Measurements from ENCODE around the gene PILRB. TPM values are rescaled to one million over a fixed set of nuclear protein-coding genes. Genes with fewer than 3 reads are reported as not detected.
"Not testable (repeated sequence)": the region's sequence is repeated elsewhere in the genome, so short reads cannot be mapped to it uniquely, and the experiment has no call there.

Gene PILRB
- total and polyA plus RNA-seq, 12 donors, result 8.7 to 403 (median 31.3) TPM

DNA sequence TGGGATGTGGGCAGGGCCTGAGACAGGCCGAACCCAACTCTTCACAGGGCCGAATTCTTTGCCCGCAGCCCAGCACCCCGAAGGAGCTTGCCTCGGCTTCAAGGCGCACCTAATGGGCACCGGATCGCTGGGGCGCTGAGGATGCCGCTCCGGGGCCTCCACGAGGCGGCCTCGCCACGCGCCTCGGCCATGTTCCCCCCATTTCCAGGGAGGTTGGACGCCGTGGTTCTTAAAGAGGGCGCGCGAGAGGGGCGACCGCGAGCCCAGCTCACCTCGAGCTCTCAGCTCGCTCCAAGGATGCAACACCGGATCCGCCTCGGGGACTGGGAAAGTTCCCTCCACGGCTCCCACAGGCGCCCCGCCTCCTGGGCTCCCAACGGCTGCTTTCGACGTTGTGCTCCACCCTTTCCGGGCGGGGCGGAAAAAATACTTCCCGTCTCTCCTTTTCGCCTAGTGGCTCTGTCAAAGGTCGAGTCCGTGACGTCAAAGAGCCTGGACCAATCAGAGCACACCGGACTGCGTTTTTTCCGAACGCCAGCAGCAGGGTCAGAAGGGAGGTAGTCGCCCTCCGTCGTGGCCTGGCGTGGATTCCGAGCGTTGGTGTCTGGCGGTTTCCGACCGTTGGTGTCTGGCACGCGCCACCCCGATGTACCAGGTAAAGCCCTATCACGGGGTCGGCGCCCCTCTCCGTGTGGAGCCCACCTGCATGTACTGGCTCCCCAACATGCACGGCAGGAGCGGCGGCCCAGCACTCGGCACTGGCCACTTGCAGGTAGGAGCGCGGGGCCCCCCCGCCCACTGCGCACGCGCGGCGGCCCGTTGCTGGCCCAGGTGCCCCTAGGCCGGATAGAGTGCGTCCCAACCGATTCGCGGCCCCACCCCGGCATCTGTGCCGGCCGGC is 22.1 kb upstream of the PILRB start:
- TF ChIP-seq CTCF (IDR thresholded peaks at IDR 0.05) (peak in 1 of 6 experiments; percentile 7), POLR2A (IDR thresholded peaks at IDR 0.05) (peak; percentile 98 to 100)
- H3K27me3 ChIP-seq; intact Hi-C loops (cut with DNase I); H3K36me3 ChIP-seq (replicated peaks in 1 of 2); H3K9me3 ChIP-seq (replicated peaks in 1 of 3): not testable (repeated sequence)
- peak; percentile 90 to 98 (median 94) for DNase-seq
- H3K4me1 ChIP-seq (replicated peaks in 1 of 2), result peaks cover 3 to 19% of the 10 kb centered on the region in 2 donors
- peak overlapping the region; percentile 94 to 95 (median 95) for H3K27ac ChIP-seq
- 0 to 1% (median 0%) methylated on average over 2 to 80 of the region's 85 CpGs for WGBS, 4 donors
- H3K4me3 ChIP-seq, result peak overlapping the region; percentile 46 to 83 (median 64)

- H3K36me3 ChIP-seq (replicated peaks in 1 of 2); H3K27me3 ChIP-seq; H3K9me3 ChIP-seq (replicated peaks in 1 of 3); intact Hi-C loops (cut with DNase I); H3K4me3 ChIP-seq: not testable (repeated sequence)
- TF ChIP-seq POLR2A (IDR thresholded peaks at IDR 0.05), result peak in 1 of 2 donors; percentile 20
- Histone ChIP-seq H3K4me1 (replicated peaks in 1 of 2) (peaks cover 7 to 25% of the 10 kb centered on the region in 2 donors), H3K27ac (peak overlapping the region in 4 of 5 donors; percentile 41 to 95 (median 72))
- 51 to 57% (median 54%) methylated on average over 15 of the region's 15 CpGs for WGBS, 4 donors
- peak in 5 of 7 donors; percentile 35 to 57 (median 36) for DNase-seq
Measured at GRCh38 chr7:100338083-100338696, 19.7 kb upstream of the PILRB start.

GRCh38 chr7:100341286-100341685 is 16.6 kb upstream of the PILRB start:
- WGBS, 4 donors, result 75 to 77% (median 76%) methylated on average over 5 to 6 of the region's 6 CpGs
- H3K4me3 ChIP-seq; H3K27me3 ChIP-seq; H3K9me3 ChIP-seq (replicated peaks in 1 of 3); DNase-seq; intact Hi-C loops (cut with DNase I): not testable (repeated sequence)
- H3K36me3 ChIP-seq (replicated peaks in 1 of 2), result peaks cover 0 to 13% of the 10 kb centered on the region in 2 donors
- peaks cover 20 to 43% of the 10 kb centered on the region in 2 donors for H3K4me1 ChIP-seq (replicated peaks in 1 of 2)
- H3K27ac ChIP-seq, result peak overlapping the region in 1 of 5 donors; percentile 22

GRCh38 chr7:100342765-100343164 is 15.2 kb upstream of the PILRB start:
- no peak for DNase-seq
- intact Hi-C loops (cut with DNase I), result no loop called here
- H3K27ac ChIP-seq, result peak overlapping the region in 2 of 5 donors; percentile 45 to 87
- 34 to 80% (median 54%) methylated on average over 1 to 6 of the region's 6 CpGs for WGBS, 4 donors
- TF ChIP-seq POLR2A (IDR thresholded peaks at IDR 0.05) (no peak), CTCF (IDR thresholded peaks at IDR 0.05) (no peak)
- no peak overlapping the region for H3K4me3 ChIP-seq
- peaks cover 20 to 32% of the 10 kb centered on the region in 2 donors for H3K4me1 ChIP-seq (replicated peaks in 1 of 2)
- H3K27me3 ChIP-seq, result no peaks in the 10 kb centered on the region
- H3K36me3 ChIP-seq (replicated peaks in 1 of 2), result peaks cover 0 to 28% of the 10 kb centered on the region in 2 donors
- no peaks in the 10 kb centered on the region for H3K9me3 ChIP-seq (replicated peaks in 1 of 3)

- WGBS, 4 donors, result 41 to 61% (median 57%) methylated on average over 2 to 3 of the region's 4 CpGs
- intact Hi-C loops (cut with DNase I); DNase-seq; H3K9me3 ChIP-seq (replicated peaks in 1 of 3); H3K4me3 ChIP-seq; H3K27me3 ChIP-seq: not testable (repeated sequence)
- Histone ChIP-seq H3K36me3 (replicated peaks in 1 of 2) (peaks cover 0 to 36% of the 10 kb centered on the region in 2 donors), H3K4me1 (replicated peaks in 1 of 2) (peaks cover 20 to 24% of the 10 kb centered on the region in 2 donors), H3K27ac (peak overlapping the region in 4 of 5 donors; percentile 47 to 87 (median 80))
Measured at GRCh38 chr7:100344124-100344559, 13.8 kb upstream of the PILRB start.

Measured in adrenal gland (tissue), 12 donors.